ENCODE measurements around the gene EMP2.
"Not testable (repeated sequence)": the region's sequence is repeated elsewhere in the genome, so short reads cannot be mapped to it uniquely, and the experiment has no call there.

The EMP2 gene

GRCh38 chr16:10578474-10579316 is 1.7 kb downstream of the EMP2 start:
- DNase-seq, result no peak

DNA sequence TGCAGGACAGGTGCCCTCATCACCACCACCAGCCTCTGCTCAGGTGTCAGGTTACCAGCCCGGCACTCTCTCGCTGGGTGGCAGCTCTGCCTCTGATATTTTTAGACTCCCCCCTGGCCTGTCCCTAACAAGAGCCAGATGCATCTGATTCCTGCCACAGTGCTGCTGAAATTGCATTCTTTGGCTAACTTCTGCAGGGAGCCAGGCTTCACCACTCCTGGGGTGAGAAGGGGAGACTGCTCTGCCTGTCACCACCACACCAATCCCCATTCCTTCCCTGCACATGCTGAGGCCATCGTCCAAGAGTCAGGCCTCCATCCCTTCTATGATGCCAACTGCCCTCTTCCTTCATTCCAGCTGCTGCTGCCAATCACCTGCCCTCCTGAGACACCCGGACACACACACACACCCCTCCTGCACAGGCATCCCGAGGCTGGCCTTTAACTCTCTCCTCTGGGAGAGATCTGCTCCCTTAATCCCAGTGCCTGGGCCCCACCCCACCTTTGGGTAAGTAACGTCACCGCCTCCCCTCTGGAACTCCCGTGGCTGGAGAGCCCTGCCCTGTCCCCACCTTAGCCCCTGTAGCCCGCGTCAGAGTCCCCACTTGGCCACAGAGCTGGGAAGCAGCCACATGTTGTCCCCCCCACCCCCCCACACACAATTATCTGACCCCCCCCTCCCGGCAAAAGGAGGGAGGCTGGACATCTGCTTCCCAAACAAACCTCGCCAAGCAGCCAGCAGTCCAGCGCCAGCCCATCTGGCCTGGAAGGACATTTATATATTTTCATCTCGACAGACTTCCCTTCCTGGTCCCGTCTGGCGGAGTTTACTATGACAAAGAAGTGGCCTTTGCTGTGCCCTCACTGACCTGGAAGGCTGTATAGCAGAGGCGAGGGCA is 2.8 kb downstream of the EMP2 start:
- no peak for DNase-seq

DNA sequence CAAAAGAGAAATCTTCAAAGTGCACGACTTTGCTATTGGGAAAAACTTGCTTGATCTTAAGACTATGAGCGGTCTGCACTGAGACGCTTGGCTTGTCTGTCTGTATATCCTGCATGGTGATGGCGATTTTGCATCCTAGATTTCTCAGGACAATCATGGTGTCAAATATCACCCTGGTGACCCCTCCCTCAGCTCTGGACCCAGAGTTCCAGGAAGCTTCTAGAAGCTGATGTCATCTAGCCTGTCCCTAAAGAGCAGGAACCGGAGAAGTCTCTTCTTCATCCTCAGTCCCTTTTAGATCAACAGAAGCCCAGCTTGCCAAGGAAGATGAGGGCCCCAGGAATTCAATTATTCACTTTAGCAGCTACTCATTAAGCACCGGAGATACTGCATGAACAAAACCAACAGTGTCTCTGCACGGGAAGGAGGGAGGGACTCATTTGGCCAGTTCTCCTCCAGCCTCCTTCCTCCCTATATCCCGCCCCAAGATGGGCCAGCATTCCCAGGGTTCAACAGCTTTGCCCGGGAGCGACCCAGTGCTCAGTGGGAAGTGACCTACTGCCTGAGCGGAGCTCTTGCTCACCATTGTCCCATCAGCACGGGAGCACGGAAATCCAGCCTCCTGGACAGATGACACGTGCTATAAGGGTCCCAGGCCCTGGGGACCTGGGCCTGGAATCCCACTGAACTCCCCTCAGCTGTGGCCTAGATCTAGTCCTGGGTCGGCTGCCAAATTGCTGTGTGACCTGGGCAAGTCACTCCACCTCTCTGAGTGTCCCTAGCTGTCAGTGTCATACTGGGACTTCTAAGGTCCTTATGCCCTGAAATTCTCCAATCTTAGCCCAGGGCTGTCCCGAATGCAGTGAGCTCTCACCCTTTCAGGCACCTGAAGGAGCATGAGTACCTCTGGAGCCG is 3.8 kb downstream of the EMP2 start:
- no peak for DNase-seq

GRCh38 chr16:10575506-10576130 is 4.8 kb downstream of the EMP2 start:
- DNase-seq, result no peak

- DNase-seq, result no peak
These were observed 7.8 kb downstream of the EMP2 start for GRCh38 chr16:10572611-10573010.

- no peak for DNase-seq
These were observed 9.0 kb downstream of the EMP2 start for GRCh38 chr16:10571354-10571753.

GRCh38 chr16:10569621-10570020 is 10.8 kb downstream of the EMP2 start:
- no peak for DNase-seq

DNA sequence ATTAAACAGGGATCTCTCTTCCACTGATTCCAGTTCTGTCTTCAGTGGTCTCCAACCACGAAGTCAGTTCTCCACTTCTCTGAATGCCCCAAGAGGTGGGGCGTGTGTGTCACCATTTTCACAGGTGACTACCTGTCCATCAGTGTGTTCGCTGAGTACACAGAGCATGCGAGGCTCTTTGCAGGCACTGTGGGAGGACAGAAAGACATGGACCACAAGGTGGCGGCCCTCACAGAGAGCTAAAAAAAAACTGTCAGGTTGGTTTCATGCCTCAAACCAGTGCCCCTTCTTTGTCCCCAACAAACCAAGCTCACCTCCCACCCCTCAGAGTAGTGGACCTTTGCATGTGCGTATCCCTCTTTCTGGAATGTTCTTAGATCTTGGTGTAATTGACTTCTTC is 13.8 kb downstream of the EMP2 start:
- DNase-seq, result no peak

DNA sequence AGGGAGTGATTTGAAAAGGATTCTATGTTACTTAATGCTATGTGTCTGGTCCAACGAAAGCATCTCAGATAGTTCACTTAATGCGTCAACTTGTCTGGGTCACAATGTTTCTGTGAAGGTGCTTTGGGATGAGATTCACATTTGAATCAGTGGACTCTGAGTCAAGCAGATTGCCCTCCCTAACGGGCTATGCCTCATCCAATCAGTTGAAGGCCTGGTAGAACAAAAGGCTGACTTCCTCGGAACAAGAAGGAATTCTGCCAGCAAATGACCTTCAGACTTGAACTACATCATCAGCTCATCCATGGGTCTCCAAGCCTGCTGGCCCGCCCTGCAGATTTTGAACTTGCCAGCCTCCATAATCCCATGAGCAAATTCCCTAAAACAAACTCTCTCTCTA is 15.2 kb downstream of the EMP2 start:
- no peak for DNase-seq

DNA sequence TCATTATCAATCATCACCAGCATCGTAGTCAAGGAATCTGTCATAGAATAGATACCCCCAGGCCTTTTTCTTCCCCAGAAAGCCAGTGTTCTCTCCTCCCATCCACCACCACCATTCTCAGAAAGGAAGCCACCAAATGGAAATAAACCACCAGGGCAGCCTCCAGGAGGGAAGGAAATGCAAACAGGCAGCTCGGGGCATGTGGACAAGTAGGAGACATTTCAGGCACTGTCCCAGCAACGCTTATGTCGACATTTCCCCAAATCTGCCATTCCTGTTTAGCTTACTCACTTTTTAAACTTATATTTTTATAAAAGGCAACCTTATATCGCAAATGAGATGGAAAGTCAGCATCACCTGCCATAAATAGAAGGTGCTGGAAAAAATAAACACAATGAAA is 15.8 kb downstream of the EMP2 start:
- DNase-seq, result no peak

DNA sequence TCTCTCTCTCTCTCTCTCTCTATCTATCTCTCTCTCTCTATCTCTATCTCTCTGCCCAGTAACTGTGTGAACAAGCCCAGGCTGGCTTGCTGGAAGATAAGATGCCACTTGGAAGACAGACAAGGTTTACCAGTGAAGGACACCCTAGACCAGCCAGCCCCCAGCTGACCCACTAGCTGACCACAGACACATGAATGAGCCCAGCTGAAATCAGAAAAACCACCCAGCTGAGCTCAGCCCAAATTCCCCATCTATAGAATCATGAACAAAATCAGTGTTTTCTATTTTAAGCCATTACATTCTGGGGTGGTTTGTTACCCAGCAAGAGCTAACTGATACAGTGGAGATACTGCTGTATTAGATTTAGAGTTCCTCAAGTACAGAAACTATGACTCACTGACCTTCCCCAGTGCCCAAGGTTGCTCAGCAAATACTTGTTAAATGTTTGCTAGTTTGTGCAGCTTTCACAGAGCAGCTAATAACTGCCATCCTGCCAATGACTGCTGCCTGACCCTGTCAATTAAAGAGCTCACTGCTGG is 18.0 kb downstream of the EMP2 start:
- no peak for DNase-seq

DNA sequence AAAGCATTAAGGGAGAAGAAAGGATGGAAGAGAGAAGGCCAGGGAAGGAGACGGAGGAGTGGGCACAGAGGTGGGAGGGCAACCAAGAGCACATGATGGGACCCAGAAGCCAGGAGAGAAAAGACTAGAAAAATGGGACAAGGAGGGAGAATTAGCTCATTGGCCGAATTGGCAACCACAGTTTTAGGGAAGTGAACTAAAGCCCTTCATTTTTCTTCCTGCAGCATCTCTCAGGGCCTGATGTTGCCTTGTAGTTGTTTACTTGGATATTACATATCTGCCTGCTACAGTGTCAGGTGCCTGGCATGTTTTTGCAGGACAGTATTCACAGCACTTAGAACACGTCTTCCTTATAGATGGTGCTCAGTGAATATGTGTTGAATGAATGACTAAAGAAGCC is 19.0 kb downstream of the EMP2 start:
- no peak for DNase-seq

- DNase-seq, result no peak
These were observed 19.4 kb downstream of the EMP2 start for GRCh38 chr16:10561001-10561400.

DNA sequence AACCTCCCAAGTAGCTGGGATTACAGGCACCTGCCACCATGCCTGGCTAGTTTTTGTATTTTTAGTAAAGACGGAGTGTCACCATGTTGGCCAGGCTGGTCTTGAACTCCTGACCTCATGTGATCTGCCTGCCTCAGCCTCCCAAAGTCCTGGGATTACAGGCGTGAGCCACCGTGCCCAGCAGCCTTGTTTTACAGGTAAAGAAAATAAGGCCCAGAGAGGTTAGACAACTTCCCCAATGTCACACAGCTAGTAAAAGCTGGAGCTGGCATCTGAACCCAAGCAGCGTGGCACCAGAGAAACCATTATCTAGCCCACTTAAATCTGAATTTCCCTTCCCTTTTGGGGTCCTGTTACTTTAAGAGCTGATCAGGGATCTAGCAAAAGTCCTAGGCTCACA is 20.6 kb downstream of the EMP2 start:
- DNase-seq, result not testable (repeated sequence)

DNA sequence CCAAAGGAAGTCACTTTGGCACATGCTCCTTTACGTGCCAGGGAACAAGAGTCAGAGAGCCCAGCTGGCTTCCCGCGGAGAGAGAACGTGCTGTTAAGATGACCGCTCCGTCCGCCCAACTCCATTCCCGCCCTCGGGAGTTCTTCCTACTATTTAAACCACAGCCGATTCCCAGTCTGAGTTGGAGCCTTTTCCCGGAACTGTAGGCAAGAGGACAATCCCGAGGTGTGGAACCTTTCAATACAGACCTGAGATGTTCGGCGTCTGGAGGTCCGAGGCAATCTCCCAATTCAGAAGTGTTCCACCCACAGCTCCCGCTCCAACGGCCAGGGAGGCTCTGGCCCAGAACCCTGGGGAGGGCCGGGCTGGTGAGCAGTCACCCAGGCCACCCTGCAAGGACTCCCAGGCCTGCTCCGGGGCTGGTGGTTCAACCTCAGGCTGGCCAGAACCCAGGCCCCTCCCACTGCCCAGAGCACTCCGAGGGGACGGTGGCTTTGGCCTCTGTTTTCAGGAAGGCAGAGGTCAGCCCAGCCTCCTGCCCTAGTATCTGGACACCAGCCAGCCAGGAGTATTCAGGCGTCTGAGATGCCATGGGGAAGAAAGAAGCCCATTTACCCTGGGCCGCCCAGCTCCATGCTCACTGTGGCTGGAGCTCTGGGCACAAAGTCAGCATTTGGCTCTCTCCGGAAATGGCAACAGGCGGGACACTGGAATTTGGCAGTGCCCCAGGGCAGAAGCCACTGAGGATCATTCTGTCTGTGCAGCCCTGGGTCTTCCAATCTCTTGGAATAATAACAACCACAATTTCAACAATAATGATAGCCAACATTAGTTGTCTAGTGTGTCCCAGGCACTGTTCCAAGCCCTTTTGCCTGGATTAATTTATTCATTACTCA is 21.4 kb downstream of the EMP2 start:
- DNase-seq, result no peak

DNA sequence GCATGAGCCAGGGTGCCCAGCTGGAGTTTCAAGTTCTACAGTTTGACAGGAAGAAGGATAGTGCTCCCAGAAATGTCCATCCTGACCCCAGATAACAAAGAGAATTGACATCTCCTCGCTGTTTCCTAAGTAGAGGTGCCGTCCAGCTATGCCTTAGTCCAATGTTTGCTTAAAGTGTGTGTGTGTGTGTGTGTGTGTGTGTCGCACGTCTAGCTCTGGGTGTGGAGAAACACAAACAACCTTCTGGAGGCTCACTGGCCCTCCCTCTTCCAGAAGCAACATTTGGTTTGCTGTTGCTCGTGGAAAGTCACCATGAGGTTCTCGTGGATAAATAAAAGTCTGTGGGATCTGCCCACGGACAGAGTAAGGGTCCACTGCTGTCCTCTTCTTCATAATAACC is 22.1 kb downstream of the EMP2 start:
- DNase-seq, result no peak

GRCh38 chr16:10557750-10558149 is 22.6 kb downstream of the EMP2 start:
- no peak for DNase-seq

DNA sequence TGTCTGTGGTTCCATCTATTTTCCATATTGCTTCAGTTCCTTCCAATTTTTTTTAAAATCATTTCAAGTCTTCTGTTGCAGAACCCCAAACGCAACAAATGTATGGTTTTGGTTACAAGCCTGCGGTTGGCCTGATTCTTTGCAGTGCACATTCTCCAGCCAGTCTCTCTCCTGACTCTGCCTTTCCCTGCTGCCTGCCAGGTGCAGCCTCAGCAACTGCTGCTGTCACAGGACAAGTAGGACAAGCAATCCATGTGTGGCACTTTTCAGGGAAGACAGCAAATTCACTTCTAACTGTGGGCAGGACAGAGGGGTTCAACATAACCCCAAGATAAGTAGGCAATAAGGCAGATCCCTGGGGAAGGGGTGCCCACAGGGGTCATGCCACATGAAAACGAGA is 24.2 kb downstream of the EMP2 start:
- no peak for DNase-seq

DNA sequence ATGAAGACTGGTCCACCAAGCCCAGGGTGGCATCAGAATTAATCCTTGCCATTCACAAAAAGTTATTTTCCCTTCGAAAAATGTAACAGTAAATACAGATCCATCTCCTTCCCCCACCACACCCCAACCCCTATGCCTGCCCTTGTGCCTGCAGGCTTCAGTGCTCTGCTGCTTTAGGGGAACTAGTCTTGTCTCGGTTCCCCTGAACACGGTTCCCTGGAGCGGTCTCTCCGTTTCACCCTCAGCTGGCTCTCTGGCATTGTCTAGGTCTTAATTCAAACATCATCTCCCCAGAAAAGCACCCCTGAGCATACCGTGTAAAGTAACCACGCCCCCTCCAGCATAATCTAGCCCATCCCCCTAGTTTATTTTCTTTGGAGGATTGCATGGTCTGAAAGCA is 25.8 kb downstream of the EMP2 start:
- no peak for DNase-seq

DNA sequence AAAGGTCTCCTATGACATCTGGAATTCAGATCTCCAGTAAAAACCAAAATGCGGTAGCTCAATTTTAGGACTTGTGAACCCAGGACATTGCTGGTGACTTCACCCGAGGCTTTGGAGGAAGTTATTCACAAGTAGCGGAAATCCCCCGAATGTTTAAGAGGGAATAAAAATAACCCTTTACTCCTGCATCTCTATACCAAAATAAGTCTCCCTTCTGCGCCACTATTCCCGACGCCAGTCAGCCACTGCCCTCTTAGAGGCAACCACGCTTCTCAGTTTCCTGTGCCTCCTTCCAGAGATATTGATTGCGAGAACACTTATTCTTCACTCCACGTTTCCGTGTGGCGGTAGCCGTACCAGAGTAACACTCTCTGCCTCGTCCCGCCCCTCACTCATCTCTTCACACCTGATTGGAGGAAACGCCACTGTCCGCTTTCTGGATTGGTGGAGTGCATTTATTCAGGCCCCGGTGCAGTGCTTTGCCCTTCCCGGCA is 27.4 kb downstream of the EMP2 start:
- DNase-seq, result no peak

Data from right kidney (tissue), 1 donor.